Pancreas (tissue), 10 donors: ENCODE data around the gene TBC1D9. TPM values are rescaled to one million over a fixed set of nuclear protein-coding genes. Genes with fewer than 3 reads are reported as not detected.

Source experiments
- ATAC-seq, 4 donors: fragments of 200-7000 bp; cut with Tn5 transposase; one replicate each; pipeline versions ENCODE4 v1.8.0 to v1.9.1; 2020; ENCODE audit warnings: mild to moderate bottlenecking in 4 of 4, moderate library complexity in 4 of 4
- DNase-seq, 6 donors: peaks; one replicate each; pipeline ENCODE4 v3.0.0-alpha.2; 2020
- FAIRE-seq: peaks from 2 replicates; lab custom pipeline; 2012; peaks lifted over from hg19 to GRCh38; lab: Jason Lieb, UNC
- H3K27ac ChIP-seq, 4 donors: fragments of 200-600 bp; sonication (generic); 1 replicate in 3 of 4; 2 replicates in 1 of 4; pipeline versions ENCODE4 v1.5.0 to v1.8.0; 2020
- H3K27me3 ChIP-seq, 4 donors: fragments of 200-600 bp; one replicate each; pipeline ENCODE4 v1.8.0; 2021
- H3K36me3 ChIP-seq, 3 donors: fragments of 200-600 bp; sonication (generic) in 1 of 3; one replicate each; pipeline versions ENCODE4 v1.5.0 to v1.8.0; 2020 to 2021
- H3K4me1 ChIP-seq, 3 donors: fragments of 200-600 bp; one replicate each; pipeline ENCODE4 v1.8.0; 2021
- H3K4me3 ChIP-seq, 4 donors: fragments of 200-600 bp; sonication (generic) in 2 of 4; one replicate each; pipeline versions ENCODE4 v1.5.0 to v1.8.0; 2020 to 2021
- H3K9me3 ChIP-seq, 4 donors: fragments of 200-600 bp; one replicate each; pipeline ENCODE4 v1.8.0; 2021
- CTCF ChIP-seq, 4 donors: fragments of 200-600 bp; sonication (generic) in 3 of 4; IDR thresholded peaks; one replicate each; pipeline versions ENCODE4 v1.5.0 to v1.8.0; 2021; ENCODE audit warnings: antibody characterized with exemption in 4 of 4
- WGBS, 2 donors: extraction: QIAGEN DNeasy Blood & Tissue Kit; methylation state at CpG; one replicate each; pipeline ENCODE4 v1.1.7; 2013; 5-methylcytosine and 5-hydroxymethylcytosine counted together
- intact Hi-C, 3 donors: fragments of 100-400 bp; cut with DNase I; formaldehyde crosslinking; loops; one replicate each; pipeline versions ENCODE4 v1.11.1 to v1.14.2; 2022
- polyA plus RNA-seq, 2 donors: library from polyadenylated mRNA; stranded (reverse); fragments of 200-250 nt; gene quantifications; one replicate each; pipeline ENCODE4 v1.2.3, GENCODE V29; 2013
- total RNA-seq, 6 donors: library from RNA; stranded (reverse); fragmentation: NEBNext Ultra II Directional in 4 of 6; extraction: Animal tissue kit (Norgen Biotek cat#: 25700) in 4 of 6; gene quantifications; one replicate each; pipeline versions ENCODE4 v1.2.1 to v1.2.4, GENCODE V29; 2021 to 2023
- donor health status: healthy with polysubstance abuse.
- donor health status: DM: no; HTN: no; CAD: no; lungs with moderate emphysema.
- donor health status: DM: no; HTN: no; CAD: no.
- donor health status: control.
- donor health status: control.
- donor health status: Bipolar disorder and iron deficiency.
- donor health status: DM: yes; HTN: yes; CAD: no.
- donor health status: DM: no; HTN: no; CAD: no.
- donor health status: DM: no; HTN: no; CAD: no.
- donor health status: DM: yes; HTN: yes; CAD: no.

Gene TBC1D9
- total RNA-seq = 10 to 100 TPM in 2 of 6 donors, 1 to 10 TPM in 4; 8.2 to 17.9 (median 9.8) TPM
- polyA plus RNA-seq = 10 to 100 TPM in 1 of 2 donors, 1 to 10 TPM in 1; 5.3 to 13.0 TPM

GRCh38 chr4:140756319-140757231 lies at the start of gene TBC1D9:
Gene TBC1D9, minus strand, starts transcription at chr4:140756385. Its CDS starts 340 bp downstream, at chr4:140756045.
- Histone ChIP-seq H3K27ac (peak within 1 kb of the TSS; percentile 94 to 99 (median 96)), H3K4me1 (peaks cover 0 to 9% (median 8%) of the 10 kb centered on the region in 3 donors), H3K36me3 (no peaks in the 10 kb centered on the region), H3K9me3 (no peaks in the 10 kb centered on the region), H3K27me3 (no peaks in the 10 kb centered on the region), H3K4me3 (peak within 1 kb of the TSS; percentile 53 to 86 (median 80))
- no peak for TF ChIP-seq CTCF (IDR thresholded peaks at IDR 0.05)
- FAIRE-seq (no peak), DNase-seq (peak; percentile 86 to 91 (median 87)), ATAC-seq (peak; percentile 79 to 85 (median 80))
- intact Hi-C loops = no loop called here
- WGBS, 2 donors = 1% methylated on average over 59 to 73 of the region's 73 CpGs

DNA sequence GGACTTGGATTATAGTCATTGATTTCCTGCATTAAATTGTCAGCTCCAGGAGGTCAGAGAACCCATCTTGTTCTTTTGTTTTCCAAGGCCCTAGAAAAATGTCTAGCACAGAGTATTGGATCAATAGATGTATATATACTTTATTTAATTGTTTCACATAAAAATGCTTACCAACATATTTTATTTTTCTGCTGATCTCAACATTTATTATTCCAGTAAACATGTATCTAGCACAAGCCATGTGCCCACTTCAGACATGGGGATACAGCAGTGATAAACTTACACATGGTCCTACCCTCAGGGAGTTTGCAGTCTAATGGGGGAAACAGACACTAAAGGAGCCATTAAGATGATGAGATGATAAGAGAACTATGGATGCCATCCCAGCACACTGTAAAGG lies 49.1 kb upstream of the TBC1D9 start:
- H3K9me3 ChIP-seq = no peaks in the 10 kb centered on the region

GRCh38 chr4:140802591-140802990 lies 46.4 kb upstream of the TBC1D9 start:
- intact Hi-C loops = no loop called here
- no peaks in the 10 kb centered on the region for H3K9me3 ChIP-seq
- no peak for ATAC-seq
- no peak overlapping the region for H3K27ac ChIP-seq
- 96 to 97% methylated on average over 5 of the region's 5 CpGs for WGBS, 2 donors
- no peaks in the 10 kb centered on the region for H3K36me3 ChIP-seq
- FAIRE-seq = no peak
- TF ChIP-seq CTCF (IDR thresholded peaks at IDR 0.05) = no peak
- H3K4me3 ChIP-seq = no peak overlapping the region
- H3K27me3 ChIP-seq = no peaks in the 10 kb centered on the region
- no peaks in the 10 kb centered on the region for H3K4me1 ChIP-seq
- no peak for DNase-seq

More for the DNA sequence above, 49.1 kb upstream of the TBC1D9 start:
- TF ChIP-seq CTCF (IDR thresholded peaks at IDR 0.05) = no peak
- ATAC-seq (no peak), DNase-seq (no peak), FAIRE-seq (no peak)
- H3K27ac ChIP-seq = no peak overlapping the region
- H3K4me1 ChIP-seq = no peaks in the 10 kb centered on the region
- H3K27me3 ChIP-seq = no peaks in the 10 kb centered on the region
- no peak overlapping the region for H3K4me3 ChIP-seq
- intact Hi-C loops = no loop called here
- H3K36me3 ChIP-seq = no peaks in the 10 kb centered on the region

DNA sequence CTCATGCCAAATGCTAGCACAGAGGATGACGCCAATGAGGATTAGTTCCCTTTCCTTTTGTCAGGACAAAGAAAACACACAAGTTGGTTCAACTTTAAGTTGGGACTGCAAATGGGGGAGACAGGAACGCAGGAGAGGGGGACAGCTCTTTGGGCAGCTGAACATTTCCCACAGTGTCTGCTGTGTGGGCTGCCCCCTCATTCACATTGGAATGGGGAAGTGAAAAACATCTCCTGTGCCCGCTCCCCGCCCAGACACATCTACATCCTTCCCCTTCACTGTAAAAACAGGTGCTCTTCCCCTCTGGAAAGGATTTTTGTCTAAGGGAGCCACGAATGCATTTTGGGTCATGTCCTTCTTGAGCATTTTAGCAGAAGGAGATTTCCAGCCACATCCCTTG lies 44.5 kb upstream of the TBC1D9 start:
- DNase-seq (no peak), ATAC-seq (peak in 2 of 4 donors; percentile 20 to 44), FAIRE-seq (no peak)
- Histone ChIP-seq H3K4me1 (no peaks in the 10 kb centered on the region), H3K36me3 (no peaks in the 10 kb centered on the region), H3K27me3 (no peaks in the 10 kb centered on the region), H3K9me3 (no peaks in the 10 kb centered on the region), H3K27ac (no peak overlapping the region), H3K4me3 (no peak overlapping the region)
- no peak for TF ChIP-seq CTCF (IDR thresholded peaks at IDR 0.05)
- WGBS, 2 donors = 83 to 88% methylated on average over 5 of the region's 5 CpGs
- intact Hi-C loops = no loop called here
